COLO668 (cell line): ENCODE data around the gene ATP13A2.
A peak's percentile ranks its signal among the peaks of the same experiment; 100 is the strongest.
"Not testable (repeated sequence)": the region's sequence is repeated elsewhere in the genome, so short reads cannot be mapped to it uniquely, and the experiment has no call there.

Experiments used
- DNase-seq: peaks from one replicate; lab custom pipeline; 2025; ENCODE audit not compliant: unreplicated experiment; lab: John Stamatoyannopoulos, UW

ATP13A2 gene

GRCh38 chr1:16965486-16966067, 46.2 kb downstream of the ATP13A2 start:
- no peak for DNase-seq

DNA sequence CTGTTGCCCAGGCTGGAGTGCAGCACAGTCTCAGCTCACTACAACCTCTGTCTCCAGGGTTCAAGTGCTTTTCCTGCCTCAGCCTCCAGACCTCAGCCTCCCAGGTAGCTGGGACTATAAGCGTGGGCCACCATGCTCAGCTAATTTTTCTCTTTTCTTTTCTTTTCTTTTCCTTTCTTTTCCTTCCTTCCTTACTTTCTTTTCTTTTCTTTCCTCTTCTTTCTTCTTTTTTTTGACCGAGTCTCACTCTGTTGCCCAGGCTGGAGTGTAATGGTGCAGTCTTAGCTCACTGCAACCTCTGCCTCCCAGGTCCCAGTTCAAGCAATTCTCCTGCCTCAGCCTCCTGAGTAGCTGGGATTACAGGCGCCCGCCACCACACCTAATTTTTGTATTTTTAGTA, 47.6 kb downstream of the ATP13A2 start:
- DNase-seq: not testable (repeated sequence)

- DNase-seq: no peak
Observed at GRCh38 chr1:16961297-16962133, 50.2 kb downstream of the ATP13A2 start.

GRCh38 chr1:16960560-16961296, 51.0 kb downstream of the ATP13A2 start:
- peak; percentile 93 for DNase-seq

GRCh38 chr1:16958475-16958874, 53.3 kb downstream of the ATP13A2 start:
- DNase-seq: no peak

- DNase-seq: no peak
Observed at GRCh38 chr1:16957731-16958130, 54.0 kb downstream of the ATP13A2 start.

- DNase-seq: no peak
Observed at GRCh38 chr1:16956775-16957174, 55.0 kb downstream of the ATP13A2 start.

GRCh38 chr1:16955186-16955585, 56.5 kb downstream of the ATP13A2 start:
- no peak for DNase-seq

- no peak for DNase-seq
Observed at GRCh38 chr1:16954579-16954978, 57.1 kb downstream of the ATP13A2 start.

- not testable (repeated sequence) for DNase-seq
Observed at GRCh38 chr1:16952376-16952775, 59.4 kb downstream of the ATP13A2 start.

DNA sequence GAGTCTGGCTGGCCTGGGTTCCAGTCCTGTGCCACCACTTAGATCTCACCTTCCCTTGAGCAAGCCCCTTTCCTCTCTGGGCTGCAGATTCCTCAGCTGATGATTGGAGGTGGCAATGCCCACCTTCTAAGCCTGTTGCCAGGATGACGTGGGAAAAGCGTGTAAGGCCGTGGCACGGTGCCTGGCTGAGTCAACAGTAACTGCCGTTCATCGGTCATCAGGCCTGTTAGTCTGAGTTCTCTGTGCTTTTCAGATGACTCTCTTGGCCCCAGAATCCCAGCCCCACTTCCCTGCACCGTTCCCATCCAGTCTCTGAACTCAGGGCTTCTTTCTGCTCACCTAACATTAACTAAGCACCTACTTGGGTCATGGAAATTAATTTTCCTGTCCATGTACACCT, 62.7 kb downstream of the ATP13A2 start:
- not testable (repeated sequence) for DNase-seq

DNA sequence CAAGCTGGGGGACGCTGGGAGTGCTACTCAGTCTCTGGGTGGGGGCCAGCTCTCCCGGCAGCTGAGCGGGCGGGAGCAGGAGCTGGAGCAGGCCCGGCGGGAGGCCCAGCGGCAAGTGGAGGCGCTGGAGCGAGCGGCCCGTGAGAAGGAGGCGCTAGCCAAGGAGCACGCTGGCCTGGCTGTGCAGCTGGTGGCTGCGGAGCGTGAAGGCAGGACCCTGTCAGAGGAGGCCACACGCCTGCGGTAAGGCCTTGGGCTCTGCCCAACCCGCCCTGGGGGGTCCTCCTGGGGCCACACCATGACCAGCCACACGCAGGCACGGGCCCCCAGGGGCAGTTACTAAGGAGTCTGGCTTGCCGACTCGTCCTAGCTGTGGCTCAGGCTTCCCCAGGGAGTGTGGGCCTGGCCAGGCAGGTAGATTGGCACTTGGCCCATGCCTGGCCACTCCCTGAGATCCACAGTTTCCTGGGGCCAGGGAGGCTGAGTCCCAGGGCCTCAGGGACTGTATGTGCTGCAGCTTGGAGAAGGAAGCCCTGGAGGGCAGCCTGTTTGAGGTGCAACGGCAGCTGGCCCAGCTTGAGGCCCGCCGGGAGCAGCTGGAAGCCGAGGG, 63.3 kb downstream of the ATP13A2 start:
- not testable (repeated sequence) for DNase-seq

GRCh38 chr1:16946646-16947045, 65.1 kb downstream of the ATP13A2 start:
- no peak for DNase-seq

DNA sequence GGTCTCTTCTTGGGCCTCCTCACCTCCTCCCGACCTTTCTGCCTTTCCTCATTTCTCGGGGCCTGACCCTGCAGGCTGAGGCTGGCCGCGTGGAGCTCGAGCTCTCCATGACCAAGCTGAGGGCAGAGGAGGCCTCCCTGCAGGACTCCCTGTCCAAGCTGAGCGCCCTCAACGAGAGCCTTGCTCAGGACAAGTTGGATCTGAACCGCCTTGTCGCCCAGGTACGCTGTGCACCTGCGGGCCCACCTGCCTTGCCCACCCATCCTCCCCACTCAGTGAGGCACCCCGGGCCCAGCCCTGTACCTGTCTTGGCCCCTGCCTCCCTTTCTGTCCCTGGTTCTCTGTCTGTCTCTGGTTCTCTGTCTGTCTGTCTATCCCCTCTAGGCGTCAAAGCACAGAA, 65.5 kb downstream of the ATP13A2 start:
- DNase-seq: not testable (repeated sequence)

DNA sequence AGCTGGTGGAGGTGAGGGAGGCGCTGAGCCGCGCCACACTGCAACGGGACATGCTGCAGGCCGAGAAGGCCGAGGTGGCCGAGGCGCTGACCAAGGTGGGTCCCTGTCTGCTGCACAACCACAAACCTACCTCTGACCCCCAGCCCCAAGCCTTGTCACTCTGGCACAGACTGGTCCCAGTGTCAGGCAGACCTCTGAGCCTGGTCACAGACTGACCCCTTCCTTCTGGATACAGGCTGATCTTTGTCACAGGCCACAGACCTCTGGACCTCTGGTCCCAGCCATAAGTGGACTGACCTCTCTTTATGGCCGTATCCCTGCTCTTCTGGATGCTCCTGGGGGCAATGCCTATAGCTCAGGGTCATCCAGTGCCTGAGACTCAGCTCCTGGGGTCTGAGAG, 66.2 kb downstream of the ATP13A2 start:
- not testable (repeated sequence) for DNase-seq

DNA sequence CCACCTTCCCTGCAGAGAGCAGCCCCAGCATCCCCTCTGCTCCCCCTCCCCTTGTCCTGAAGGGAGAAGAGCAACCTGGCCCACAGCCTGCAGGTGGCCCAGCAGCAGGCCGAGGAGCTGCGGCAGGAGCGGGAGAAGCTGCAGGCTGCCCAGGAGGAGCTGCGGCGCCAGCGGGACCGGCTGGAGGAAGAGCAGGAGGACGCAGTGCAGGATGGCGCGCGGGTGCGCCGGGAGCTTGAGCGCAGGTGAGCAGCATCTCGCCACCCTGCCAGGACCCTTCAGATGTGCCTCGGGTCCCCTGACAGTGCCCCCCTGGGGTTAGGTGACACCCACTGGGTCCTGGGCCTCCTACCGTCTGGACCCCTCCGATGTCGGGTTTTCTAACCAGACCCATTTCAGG, 67.7 kb downstream of the ATP13A2 start:
- DNase-seq: no peak

DNA sequence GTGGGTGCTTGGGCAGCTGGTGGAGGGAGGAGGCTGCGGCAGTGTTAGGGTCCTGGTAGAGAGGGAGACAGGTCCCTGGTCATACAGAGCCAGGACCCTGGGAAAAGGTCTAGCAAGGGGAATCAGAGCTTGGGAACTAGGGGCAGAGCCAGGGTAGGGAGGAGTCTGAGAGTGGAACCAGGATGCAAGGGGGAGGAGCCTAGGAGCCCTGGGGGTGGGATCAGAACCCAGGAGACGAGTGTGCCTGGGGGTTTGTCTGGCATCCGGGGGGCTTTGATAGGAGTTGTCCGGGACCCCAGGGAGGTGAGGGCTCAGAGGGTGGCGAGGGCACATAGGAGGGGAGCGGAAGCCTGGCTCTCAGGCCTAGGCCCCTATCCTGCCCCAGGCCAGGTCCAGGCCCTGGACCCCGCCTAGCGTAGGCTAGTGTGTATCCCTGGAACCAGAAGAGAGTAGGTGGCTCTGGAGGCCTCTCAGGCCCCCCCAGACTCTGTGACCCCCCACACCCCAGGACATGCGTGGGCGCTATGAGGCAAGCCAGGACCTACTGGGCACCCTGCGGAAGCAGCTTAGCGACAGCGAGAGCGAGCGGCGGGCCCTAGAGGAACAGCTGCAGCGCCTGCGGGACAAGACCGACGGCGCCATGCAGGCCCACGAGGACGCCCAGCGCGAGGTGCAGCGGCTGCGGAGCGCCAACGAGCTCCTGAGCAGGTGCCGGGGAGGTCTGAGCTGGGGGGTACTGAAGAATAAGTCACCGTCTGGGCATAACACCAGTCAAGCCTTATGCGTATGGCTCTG, 72.1 kb downstream of the ATP13A2 start:
- not testable (repeated sequence) for DNase-seq

DNA sequence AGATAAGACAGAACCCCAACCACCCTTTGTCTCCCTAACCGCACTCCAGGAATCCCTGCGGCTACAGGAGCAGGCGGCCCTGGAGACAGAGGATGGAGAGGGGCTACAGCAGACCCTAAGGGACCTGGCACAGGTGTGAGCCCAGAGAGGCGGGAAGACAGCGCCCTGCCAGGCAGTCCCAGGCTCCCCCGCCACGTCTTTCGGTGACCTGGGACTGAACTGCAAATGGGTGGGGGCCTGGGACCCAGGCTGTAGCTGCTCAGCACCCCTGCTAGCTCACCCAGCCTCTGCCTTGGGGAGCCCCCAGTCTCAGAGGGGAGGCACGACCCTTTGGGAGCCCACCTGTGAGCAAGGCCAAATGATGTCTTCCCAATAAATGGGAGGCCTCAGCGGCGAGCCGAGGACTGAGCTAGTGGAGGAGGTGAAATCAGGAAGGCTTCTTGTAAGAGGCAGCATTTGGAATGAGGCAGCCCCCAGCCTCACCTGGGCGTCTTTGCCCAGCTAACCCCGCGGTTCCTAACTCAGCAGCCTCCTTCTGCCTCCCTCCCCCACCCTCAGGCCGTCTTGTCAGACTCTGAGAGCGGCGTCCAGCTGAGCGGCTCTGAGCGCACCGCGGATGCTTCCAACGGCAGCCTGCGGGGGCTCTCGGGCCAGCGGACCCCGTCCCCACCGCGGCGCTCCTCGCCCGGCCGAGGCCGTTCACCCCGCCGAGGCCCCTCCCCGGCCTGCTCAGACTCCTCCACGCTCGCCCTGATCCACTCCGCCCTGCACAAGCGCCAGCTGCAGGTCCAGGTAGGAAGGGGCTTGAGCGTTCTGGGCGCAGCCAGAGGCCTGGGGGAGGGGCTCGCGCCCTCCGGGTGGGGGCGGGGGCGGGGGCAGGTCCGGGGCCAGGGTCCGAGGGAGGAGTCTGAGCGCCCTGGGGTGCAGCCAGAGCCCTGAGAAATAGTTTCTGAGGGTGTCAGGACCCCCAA, 73.1 kb downstream of the ATP13A2 start:
- no peak for DNase-seq

DNA sequence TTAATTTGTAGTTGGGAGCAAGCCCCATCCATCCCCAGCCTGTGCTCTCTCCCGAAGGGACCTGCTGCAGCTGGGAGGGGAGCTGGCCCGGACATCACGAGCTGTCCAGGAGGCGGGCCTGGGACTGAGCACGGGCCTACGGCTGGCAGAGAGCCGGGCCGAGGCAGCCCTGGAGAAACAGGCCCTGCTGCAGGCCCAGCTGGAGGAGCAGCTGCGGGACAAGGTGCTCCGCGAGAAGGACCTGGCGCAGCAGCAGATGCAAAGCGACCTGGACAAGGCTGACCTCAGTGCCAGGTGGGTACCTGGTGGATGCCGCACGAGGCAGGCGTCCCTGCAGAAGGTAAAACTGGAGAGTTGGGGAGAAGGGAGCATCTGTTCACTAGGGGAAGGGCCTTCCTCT, 75.1 kb downstream of the ATP13A2 start:
- DNase-seq: not testable (repeated sequence)
